CD14-positive monocyte (primary cell): ENCODE results near the gene APIP. TPM values are rescaled to one million over a fixed set of nuclear protein-coding genes. Genes with fewer than 3 reads are reported as not detected.
A peak's percentile ranks its signal among the peaks of the same experiment; 100 is the strongest.

ENCODE experiments used
- DNase-seq, 3 donors: peaks; one replicate each; pipeline ENCODE4 v3.0.0-alpha.2; 2011 to 2022
- H2AFZ ChIP-seq: 2 replicates; pipeline ENCODE4 v1.6.0; 2012; ENCODE audit warnings: mild to moderate bottlenecking, low read depth, low read length, inconsistent platforms; ENCODE audit not compliant: insufficient read depth, poor library complexity, severe bottlenecking
- H3K27ac ChIP-seq, 2 donors: 1 replicate in 1 of 2; 2 replicates in 1 of 2; pipeline ENCODE4 v1.5.1; 2012 to 2013; ENCODE audit warnings: low read length in 2 of 2, control low read depth in 1 of 2, inconsistent platforms in 1 of 2, low read depth in 1 of 2, mild to moderate bottlenecking in 1 of 2
- H3K27me3 ChIP-seq, 2 donors: one replicate each; pipeline versions ENCODE4 v1.6.0 to v1.6.1; 2011 to 2013; ENCODE audit warnings: low read length in 2 of 2; ENCODE audit not compliant: control insufficient read depth in 2 of 2, insufficient read depth in 2 of 2
- H3K36me3 ChIP-seq, 2 donors: replicated peaks in 1 of 2; 1 replicate in 1 of 2; 2 replicates in 1 of 2; pipeline versions ENCODE4 v1.5.1 to v1.6.1; 2012 to 2013; ENCODE audit warnings: low read length in 2 of 2, control low read depth in 1 of 2, inconsistent platforms in 1 of 2, mild to moderate bottlenecking in 1 of 2; ENCODE audit not compliant: insufficient read depth in 2 of 2, control insufficient read depth in 1 of 2
- H3K4me1 ChIP-seq, 2 donors: 1 replicate in 1 of 2; 2 replicates in 1 of 2; pipeline versions ENCODE4 v1.5.1 to v1.6.1; 2012 to 2013; ENCODE audit warnings: low read length in 2 of 2, control low read depth in 1 of 2, inconsistent platforms in 1 of 2, mild to moderate bottlenecking in 1 of 2, moderate library complexity in 1 of 2; ENCODE audit not compliant: insufficient read depth in 2 of 2, control insufficient read depth in 1 of 2
- H3K4me2 ChIP-seq: replicated peaks from 2 replicates; pipeline ENCODE3; 2012; ENCODE audit warnings: low read length, moderate library complexity, mild to moderate bottlenecking; ENCODE audit not compliant: poor library complexity, severe bottlenecking; ENCODE audit errors: extremely low read depth
- H3K4me3 ChIP-seq, 3 experiments: fragments of 200-600 bp in 1 of 3; sonication (generic) in 1 of 3; replicated peaks in 1 of 3; 1 replicate in 2 of 3; 2 replicates in 1 of 3; pipeline ENCODE4 v1.5.1; 2011 to 2013; ENCODE audit warnings: low read length in 3 of 3, mild to moderate bottlenecking in 3 of 3, control low read depth in 2 of 3, low read depth in 2 of 3, inconsistent platforms in 1 of 3, moderate library complexity in 1 of 3
- H3K79me2 ChIP-seq: 2 replicates; pipeline ENCODE4 v1.6.0; 2012; ENCODE audit warnings: mild to moderate bottlenecking, control low read depth, inconsistent platforms, low read length, moderate library complexity; ENCODE audit not compliant: insufficient read depth
- H3K9ac ChIP-seq: 2 replicates; pipeline ENCODE4 v1.6.0; 2017; ENCODE audit warnings: low read length, mild to moderate bottlenecking; ENCODE audit not compliant: insufficient read depth, poor library complexity, severe bottlenecking
- H3K9me3 ChIP-seq, 2 donors: replicated peaks in 1 of 2; 1 replicate in 1 of 2; 2 replicates in 1 of 2; pipeline versions ENCODE4 v1.5.1 to v1.6.1; 2012 to 2013; ENCODE audit warnings: low read length in 2 of 2, control low read depth in 1 of 2; ENCODE audit not compliant: control insufficient read depth in 1 of 2, insufficient read depth in 1 of 2
- H4K20me1 ChIP-seq: 2 replicates; pipeline ENCODE4 v1.6.0; 2012; ENCODE audit warnings: mild to moderate bottlenecking, low read length, control low read depth, moderate library complexity; ENCODE audit not compliant: insufficient read depth
- H3K27ac Mint-ChIP-seq, 7 donors: one replicate each; pipeline ENCODE4 v1.8.0; 2020; ENCODE audit warnings: mild to moderate bottlenecking in 7 of 7, mixed read lengths in 7 of 7, moderate library complexity in 6 of 7, inconsistent platforms in 2 of 7
- H3K27me3 Mint-ChIP-seq, 3 donors: one replicate each; pipeline ENCODE4 v1.8.0; 2021 to 2022; ENCODE audit warnings: low read depth in 3 of 3, mild to moderate bottlenecking in 3 of 3, mixed read lengths in 3 of 3, moderate library complexity in 3 of 3, inconsistent platforms in 1 of 3
- H3K36me3 Mint-ChIP-seq, 2 donors: one replicate each; pipeline ENCODE4 v1.8.0; 2020; ENCODE audit warnings: mixed read lengths in 2 of 2, inconsistent platforms in 1 of 2, mild to moderate bottlenecking in 1 of 2
- H3K4me1 Mint-ChIP-seq: one replicate; pipeline ENCODE4 v1.8.0; 2020; ENCODE audit warnings: mild to moderate bottlenecking, mixed read lengths
- H3K4me3 Mint-ChIP-seq, 2 donors: one replicate each; pipeline ENCODE4 v1.8.0; 2020; ENCODE audit warnings: mild to moderate bottlenecking in 2 of 2, mixed read lengths in 2 of 2, moderate library complexity in 1 of 2
- H3K9me3 Mint-ChIP-seq, 7 donors: one replicate each; pipeline ENCODE4 v1.8.0; 2020 to 2022; ENCODE audit warnings: mixed read lengths in 7 of 7, mild to moderate bottlenecking in 6 of 7, moderate library complexity in 6 of 7, inconsistent platforms in 2 of 7
- WGBS: methylation state at CpG from one replicate; pipeline ENCODE4 v1.1.5; 2013; ENCODE audit warnings: missing lambda C conversion rate; ENCODE audit not compliant: insufficient coverage; 5-methylcytosine and 5-hydroxymethylcytosine counted together
- intact Hi-C, 2 donors: fragments of 100-400 bp; cut with micrococcal nuclease; formaldehyde crosslinking; loops; one replicate each; pipeline versions ENCODE4 v1.15.0 to v1.15.1; 2023
- polyA plus RNA-seq, 3 donors: library from polyadenylated mRNA; depleted of rRNA in 1 of 3; unstranded in 2 of 3; stranded (reverse) in 1 of 3; fragments of 300-500 nt in 2 of 3; fragments of >200 nt in 1 of 3; fragmentation: Illumina TruSeq in 2 of 3; gene quantifications; 1 replicate in 2 of 3; 2 replicates in 1 of 3; pipeline ENCODE4 v1.2.3, GENCODE V29; 2012 to 2021
- TF ChIP-seq, protein P1 (sequence below): fragments of 200-600 bp; IDR thresholded peaks from one replicate; pipeline ENCODE4 v1.8.0; 2022; ENCODE audit warnings: antibody characterized with exemption, mild to moderate bottlenecking

APIP gene
- polyA plus RNA-seq, 3 donors: 16.3 to 25.4 (median 22.9) TPM

DNA sequence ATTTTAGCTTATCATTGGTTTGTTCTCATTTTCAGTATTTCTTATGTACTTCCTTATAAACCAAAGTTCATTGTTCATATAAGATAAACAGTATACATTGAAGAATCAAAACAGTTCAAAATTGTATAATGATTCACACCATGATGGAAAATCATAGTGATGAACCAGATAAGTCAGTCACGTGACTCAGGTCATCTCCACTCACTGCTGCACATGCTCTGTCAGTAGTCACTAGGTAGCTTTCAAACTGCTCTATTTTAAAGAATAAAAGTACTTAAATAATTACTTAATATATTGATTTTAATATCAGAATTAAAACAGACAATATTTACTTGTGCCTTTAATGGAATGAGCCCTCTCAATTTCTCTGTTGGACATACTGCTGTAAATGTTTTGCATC is 37.8 kb upstream of the APIP start:
- no peaks in the 10 kb centered on the region for H3K9me3 Mint-ChIP-seq
- H3K36me3 ChIP-seq: peaks cover 2 to 4% of the 10 kb centered on the region in 2 donors
- peaks cover 8 to 10% of the 10 kb centered on the region in 2 donors for H3K4me1 ChIP-seq
- H2AFZ ChIP-seq: no peak overlapping the region
- H3K27me3 ChIP-seq: no peaks in the 10 kb centered on the region
- peak overlapping the region in 1 of 7 donors; percentile 23 for H3K27ac Mint-ChIP-seq
- no peaks in the 10 kb centered on the region for H4K20me1 ChIP-seq
- TF ChIP-seq, protein P1, sequence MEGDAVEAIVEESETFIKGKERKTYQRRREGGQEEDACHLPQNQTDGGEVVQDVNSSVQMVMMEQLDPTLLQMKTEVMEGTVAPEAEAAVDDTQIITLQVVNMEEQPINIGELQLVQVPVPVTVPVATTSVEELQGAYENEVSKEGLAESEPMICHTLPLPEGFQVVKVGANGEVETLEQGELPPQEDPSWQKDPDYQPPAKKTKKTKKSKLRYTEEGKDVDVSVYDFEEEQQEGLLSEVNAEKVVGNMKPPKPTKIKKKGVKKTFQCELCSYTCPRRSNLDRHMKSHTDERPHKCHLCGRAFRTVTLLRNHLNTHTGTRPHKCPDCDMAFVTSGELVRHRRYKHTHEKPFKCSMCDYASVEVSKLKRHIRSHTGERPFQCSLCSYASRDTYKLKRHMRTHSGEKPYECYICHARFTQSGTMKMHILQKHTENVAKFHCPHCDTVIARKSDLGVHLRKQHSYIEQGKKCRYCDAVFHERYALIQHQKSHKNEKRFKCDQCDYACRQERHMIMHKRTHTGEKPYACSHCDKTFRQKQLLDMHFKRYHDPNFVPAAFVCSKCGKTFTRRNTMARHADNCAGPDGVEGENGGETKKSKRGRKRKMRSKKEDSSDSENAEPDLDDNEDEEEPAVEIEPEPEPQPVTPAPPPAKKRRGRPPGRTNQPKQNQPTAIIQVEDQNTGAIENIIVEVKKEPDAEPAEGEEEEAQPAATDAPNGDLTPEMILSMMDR: no peak
- DNase-seq: no peak
- no CpG with 5 or more reads among the region's 1 CpG for WGBS
- no peak overlapping the region for H3K4me3 ChIP-seq
- H3K9ac ChIP-seq: no peak overlapping the region
- no peaks in the 10 kb centered on the region for H3K9me3 ChIP-seq
- no peaks in the 10 kb centered on the region for H3K27me3 Mint-ChIP-seq
- no peak overlapping the region for H3K27ac ChIP-seq
- H3K4me1 Mint-ChIP-seq: peaks cover 9% of the 10 kb centered on the region
- H3K4me3 Mint-ChIP-seq: no peak overlapping the region
- H3K36me3 Mint-ChIP-seq: peaks cover 24% of the 10 kb centered on the region in 2 donors
- no peak overlapping the region for H3K4me2 ChIP-seq
- intact Hi-C loops: no loop called here
- no peaks in the 10 kb centered on the region for H3K79me2 ChIP-seq

DNA sequence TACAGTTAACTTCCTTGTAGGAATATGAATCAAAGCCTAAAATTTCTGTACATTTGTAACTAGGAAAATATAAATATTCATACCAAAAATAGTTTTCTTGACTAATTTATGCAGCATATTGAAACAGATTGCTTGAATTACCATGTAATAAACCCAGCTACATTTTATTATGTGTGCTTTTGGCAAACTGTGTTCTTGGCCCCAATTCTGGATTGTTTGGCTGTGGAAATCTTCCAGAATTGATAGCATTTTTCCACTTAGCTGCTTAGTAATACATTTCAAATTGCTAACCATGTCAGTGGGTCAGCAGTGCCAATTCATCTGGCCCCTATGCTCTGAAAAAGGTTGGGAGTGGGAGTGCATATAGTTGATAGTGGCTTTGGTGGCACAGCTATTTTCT is 32.5 kb upstream of the APIP start:
- peaks cover 0 to 19% of the 10 kb centered on the region in 2 donors for H3K36me3 ChIP-seq
- intact Hi-C loops: no loop called here
- no peaks in the 10 kb centered on the region for H3K27me3 ChIP-seq
- no peak overlapping the region for H2AFZ ChIP-seq
- H4K20me1 ChIP-seq: no peaks in the 10 kb centered on the region
- Mint-ChIP-seq H3K36me3 (peaks cover 24 to 31% of the 10 kb centered on the region in 2 donors), H3K9me3 (peaks cover 0 to 9% (median 4%) of the 10 kb centered on the region in 7 donors), H3K27ac (no peak overlapping the region), H3K4me1 (no peaks in the 10 kb centered on the region), H3K4me3 (no peak overlapping the region), H3K27me3 (no peaks in the 10 kb centered on the region)
- no peak overlapping the region for H3K27ac ChIP-seq
- TF ChIP-seq, protein P1: no peak
- H3K4me1 ChIP-seq: no peaks in the 10 kb centered on the region
- H3K9ac ChIP-seq: no peak overlapping the region
- no peak overlapping the region for H3K4me3 ChIP-seq
- H3K4me2 ChIP-seq: no peak overlapping the region
- DNase-seq: no peak
- no peaks in the 10 kb centered on the region for H3K79me2 ChIP-seq
- H3K9me3 ChIP-seq: peaks cover 0 to 4% of the 10 kb centered on the region in 2 donors
